Spinal cord (tissue), 10 donors: ENCODE measurements around the gene ARFIP1. TPM values are rescaled to one million over a fixed set of nuclear protein-coding genes. Genes with fewer than 3 reads are reported as not detected.

ENCODE experiments used
- DNase-seq, 6 donors: peaks; one replicate each; pipeline versions ENCODE4 v3.0.0 to v3.0.0-alpha.2; 2013 to 2015; ENCODE audit warnings: low spot score in 6 of 6, low read depth in 4 of 6
- H3K27ac ChIP-seq: one replicate; pipeline ENCODE4 v1.5.1; 2013; ENCODE audit warnings: low read depth, low read length, control low read depth
- H3K27me3 ChIP-seq: one replicate; pipeline ENCODE4 v1.6.1; 2013; ENCODE audit warnings: low read length; ENCODE audit not compliant: control insufficient read depth, insufficient read depth
- H3K36me3 ChIP-seq: one replicate; pipeline ENCODE4 v1.6.1; 2013; ENCODE audit warnings: low read length; ENCODE audit not compliant: control insufficient read depth, insufficient read depth
- H3K4me1 ChIP-seq: one replicate; pipeline ENCODE4 v1.6.1; 2013; ENCODE audit warnings: low read length; ENCODE audit not compliant: control insufficient read depth, insufficient read depth
- H3K4me3 ChIP-seq: one replicate; pipeline ENCODE4 v1.5.1; 2013; ENCODE audit warnings: low read depth, low read length, control low read depth
- H3K9me3 ChIP-seq: one replicate; pipeline ENCODE4 v1.6.1; 2013; ENCODE audit warnings: low read length; ENCODE audit not compliant: control insufficient read depth, insufficient read depth
- WGBS: methylation state at CpG from one replicate; pipeline ENCODE4 v1.1.5; 2013; ENCODE audit warnings: missing lambda C conversion rate; ENCODE audit not compliant: insufficient coverage; 5-methylcytosine and 5-hydroxymethylcytosine counted together
- polyA plus RNA-seq, 2 donors: library from polyadenylated mRNA; unstranded; fragments of 120-200 nt; gene quantifications; one replicate each; pipeline ENCODE4 v1.2.1, GENCODE V29; 2013; ENCODE audit not compliant: insufficient read length in 2 of 2
- total RNA-seq, 2 donors: library from RNA; depleted of rRNA in 1 of 2; stranded (reverse); fragments of 120-200 nt in 1 of 2; fragments of >200 nt in 1 of 2; gene quantifications; one replicate each; pipeline versions ENCODE4 v1.2.3 to v1.2.4, GENCODE V29; 2013 to 2014
- donor health status: healthy.

Gene ARFIP1
- total and polyA plus RNA-seq, 4 donors: 24.6 to 55.8 (median 32.2) TPM

DNA sequence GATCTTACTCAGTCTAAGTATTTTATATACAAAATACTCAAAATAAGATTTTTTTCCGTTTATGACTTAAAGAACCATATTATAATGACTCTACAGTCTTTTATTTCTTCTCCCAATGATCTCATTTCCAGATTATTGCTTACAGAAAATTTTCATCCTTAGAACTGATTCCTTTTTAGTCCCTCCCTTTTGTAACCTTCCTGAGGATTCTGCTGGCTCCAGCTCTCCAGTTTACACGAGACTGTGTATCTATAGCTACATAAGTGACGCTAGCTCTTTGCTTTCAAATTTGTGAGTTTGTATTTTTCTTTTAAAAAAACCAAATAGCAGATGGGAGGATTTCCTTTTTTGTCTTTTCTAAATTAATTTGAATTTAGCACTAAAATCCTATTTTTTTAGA is 180.3 kb downstream of the ARFIP1 start:
- Histone ChIP-seq H3K27ac (no peak overlapping the region), H3K9me3 (no peaks in the 10 kb centered on the region), H3K36me3 (no peaks in the 10 kb centered on the region), H3K27me3 (no peaks in the 10 kb centered on the region), H3K4me1 (peaks cover 17% of the 10 kb centered on the region), H3K4me3 (no peak overlapping the region)
- WGBS: 89% methylated on average over 1 of the region's 3 CpGs
- peak in 1 of 6 donors; percentile 42 for DNase-seq

DNA sequence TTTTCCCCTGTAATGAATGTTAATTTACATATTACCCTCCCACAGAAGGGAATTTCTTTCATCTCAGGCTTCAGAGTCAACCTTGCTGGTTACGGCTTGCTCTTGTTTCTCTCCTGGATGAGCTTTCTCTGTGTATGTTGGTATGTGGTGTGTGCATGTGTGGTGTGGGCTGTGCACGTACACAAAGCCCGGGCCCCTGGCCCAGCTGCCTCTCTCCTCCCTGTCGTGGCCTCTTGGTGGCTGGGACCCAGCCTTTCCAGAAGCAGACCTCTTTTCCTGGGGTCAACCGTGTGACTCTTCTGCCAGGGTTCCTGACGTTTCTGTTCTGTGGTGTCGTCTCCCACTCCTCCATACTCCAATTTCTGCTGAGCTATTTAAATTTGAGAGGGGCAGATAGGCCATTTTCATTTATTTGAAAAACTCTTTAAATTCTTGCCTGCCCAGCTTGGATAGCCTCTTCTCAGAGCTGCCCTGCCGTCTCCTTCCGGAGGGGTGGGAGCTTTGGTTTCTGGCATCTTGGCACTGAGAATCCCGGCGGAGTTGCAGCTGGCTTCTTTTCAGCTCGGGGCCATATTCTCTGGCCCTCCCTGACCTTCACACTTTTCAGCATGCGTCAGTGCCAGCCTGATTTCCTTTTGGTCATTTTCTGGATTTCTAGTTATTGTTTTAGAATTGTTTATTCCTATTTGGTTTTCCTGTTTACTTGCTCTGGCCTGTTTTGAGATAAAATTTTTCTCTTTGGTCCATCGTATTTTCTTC is 181.4 kb downstream of the ARFIP1 start:
- Histone ChIP-seq H3K4me3 (no peak overlapping the region), H3K27me3 (no peaks in the 10 kb centered on the region), H3K4me1 (peaks cover 17% of the 10 kb centered on the region), H3K36me3 (no peaks in the 10 kb centered on the region), H3K9me3 (no peaks in the 10 kb centered on the region), H3K27ac (peak overlapping the region; percentile 33)
- peak in 2 of 6 donors; percentile 9 to 10 for DNase-seq
- 42% methylated on average over 5 of the region's 14 CpGs for WGBS

DNA sequence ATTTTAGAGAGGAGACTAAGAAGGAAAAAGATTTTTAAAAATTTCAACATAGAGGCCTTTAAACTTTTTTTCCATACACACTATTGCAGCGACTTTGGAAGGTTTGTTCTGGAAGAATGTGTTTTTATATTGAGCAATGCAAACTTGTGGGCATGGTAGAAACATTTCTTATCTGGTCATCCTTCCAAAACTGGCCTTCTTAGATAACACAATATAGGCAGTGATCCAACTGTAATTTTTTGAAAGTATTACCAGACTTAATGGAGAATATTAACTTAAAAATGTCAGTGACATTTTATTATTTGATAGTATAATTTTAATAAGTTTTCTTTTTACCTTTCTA is 182.0 kb downstream of the ARFIP1 start:
- Histone ChIP-seq H3K4me1 (peaks cover 12% of the 10 kb centered on the region), H3K36me3 (no peaks in the 10 kb centered on the region)

More for the DNA sequence above, 182.0 kb downstream of the ARFIP1 start:
- Histone ChIP-seq H3K27me3 (no peaks in the 10 kb centered on the region), H3K9me3 (no peaks in the 10 kb centered on the region), H3K4me3 (no peak overlapping the region), H3K27ac (no peak overlapping the region)
- no CpG with 5 or more reads among the region's 1 CpG for WGBS
- no peak for DNase-seq

Other genes starting within 250 kb of the ARFIP1 start
- gene FBXW7, start 243.9 kb upstream of the ARFIP1 start, total RNA-seq: 100 to 1,000 TPM in 1 of 2 donors, 10 to 100 TPM in 1; 81.1 to 129 TPM
- 10 to 100 TPM; 58.9 to 62.4 TPM for gene FBXW7, start 243.9 kb upstream of the ARFIP1 start, polyA plus RNA-seq
- gene TMEM154, start 100.0 kb upstream of the ARFIP1 start, total RNA-seq: 1 to 10 TPM in 1 of 2 donors, under 1 TPM in 1; 0.94 to 2.3 TPM
- under 1 TPM; 0.56 to 0.95 TPM for gene TMEM154, start 100.0 kb upstream of the ARFIP1 start, polyA plus RNA-seq
- 1 to 10 TPM; 3.3 to 6.1 TPM for gene TIGD4, start 224 bp upstream of the ARFIP1 start, total RNA-seq
- gene TIGD4, start 224 bp upstream of the ARFIP1 start, polyA plus RNA-seq: 1 to 10 TPM; 1.8 to 3.1 TPM
- 1 to 10 TPM; 2.5 to 5.5 TPM for gene FHDC1, start 156.4 kb downstream of the ARFIP1 start, total RNA-seq
- 1 to 10 TPM; 6.3 to 8.1 TPM for gene FHDC1, start 156.4 kb downstream of the ARFIP1 start, polyA plus RNA-seq